ENCODE data around the gene LBR. TPM values are rescaled to one million over a fixed set of nuclear protein-coding genes. Genes with fewer than 3 reads are reported as not detected.

The LBR gene
- total RNA-seq, 1 experiment from 2014 or later = 60.9 TPM

DNA sequence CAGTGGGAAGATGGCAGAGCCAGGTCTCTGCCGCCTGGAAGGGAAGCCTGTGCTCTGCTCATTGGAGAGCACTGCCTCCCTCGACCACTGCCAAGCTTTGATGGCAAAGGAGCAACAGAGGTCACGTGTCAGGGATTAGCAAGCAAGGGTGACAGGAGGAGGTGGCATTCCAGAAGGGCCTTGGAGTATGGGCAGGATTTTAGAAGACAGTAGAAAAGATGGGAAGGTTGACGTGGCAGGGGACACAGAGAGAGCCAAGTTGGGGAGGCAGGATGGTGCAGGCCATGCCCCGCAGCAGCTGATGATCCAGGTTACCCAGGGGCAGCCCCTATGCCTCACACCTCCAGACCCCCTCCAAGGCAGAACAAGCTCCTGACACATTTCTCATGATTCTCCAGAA lies 21.9 kb upstream of the LBR start:
- Mint-ChIP-seq H3K9me3 (no peaks in the 10 kb centered on the region; a peak in 1 of 5 replicates), H3K27ac (no peak overlapping the region; a peak in 1 of 7 replicates), H3K4me3 (peak overlapping the region in 1 of 2 experiments; percentile 7; a peak in 1 of 5 replicates), H3K27me3 (ENCODE audit: low read depth) (peaks cover 14% of the 10 kb centered on the region), H3K36me3 (ENCODE audit: insufficient read depth in 1 of 3, low read depth in 3 of 3) (no peaks in the 10 kb centered on the region), H3K4me1 (peaks cover 27 to 30% of the 10 kb centered on the region in 2 experiments)
- no peak overlapping the region for H2AK5ac ChIP-seq (ENCODE audit: insufficient read length, low read length)
- H2BK120ac ChIP-seq (ENCODE audit: low read depth, low read length, poor library complexity, severe bottlenecking) = no peak overlapping the region
- no peaks in the 10 kb centered on the region for H3K23me2 ChIP-seq (ENCODE audit: insufficient read length, low read depth, low read length, poor library complexity, severe bottlenecking)
- no peaks in the 10 kb centered on the region for H3K27me3 ChIP-seq (ENCODE audit: insufficient read depth, low read length)
- H3K79me2 ChIP-seq (ENCODE audit: insufficient read depth, low read length) = no peaks in the 10 kb centered on the region
- no peak overlapping the region for H3K23ac ChIP-seq (ENCODE audit: insufficient read length, low read depth, low read length)
- H3K18ac ChIP-seq (ENCODE audit: insufficient read length, low read depth, low read length) = no peak overlapping the region
- no peak overlapping the region for H3K4me2 ChIP-seq (ENCODE audit: insufficient read depth, insufficient read length, low read length)
- no peak overlapping the region for H4K8ac ChIP-seq (replicated peaks; ENCODE audit: insufficient read length, low read depth, low read length)
- no peak overlapping the region for H4K5ac ChIP-seq (ENCODE audit: insufficient read length, low read depth, low read length)
- H3K4me1 ChIP-seq (ENCODE audit: insufficient read depth, low read length) = peaks cover 8% of the 10 kb centered on the region; the same call in 1 of the 2 replicates
- no peak overlapping the region for H3K9ac ChIP-seq (ENCODE audit: extremely low read depth, insufficient read length, low read length)
- H3K4ac ChIP-seq (ENCODE audit: low read depth, low read length) = no peak overlapping the region
- no peak overlapping the region for H2BK12ac ChIP-seq (ENCODE audit: insufficient read length, low read depth, low read length)
- no peak overlapping the region for H3T11ph ChIP-seq (ENCODE audit: low read length)
- H2BK20ac ChIP-seq (ENCODE audit: low read depth, low read length, poor library complexity, severe bottlenecking) = no peak overlapping the region
- H3K56ac ChIP-seq (ENCODE audit: insufficient read length, low read depth, low read length) = no peak overlapping the region
- no peak overlapping the region for H3K27ac ChIP-seq (ENCODE audit: insufficient read length, low read depth, low read length)
- H3K79me1 ChIP-seq (ENCODE audit: insufficient read depth, low read depth, low read length, poor library complexity, severe bottlenecking) = no peaks in the 10 kb centered on the region
- no peak overlapping the region for H2BK5ac ChIP-seq (ENCODE audit: insufficient read length, low read length)
- H4K91ac ChIP-seq (ENCODE audit: insufficient read length, low read depth, low read length) = no peak overlapping the region
- no peaks in the 10 kb centered on the region for H3K9me3 ChIP-seq (ENCODE audit: control insufficient read depth, low read depth, low read length)
- no CpG with 5 or more reads among the region's 5 CpGs for WGBS (ENCODE audit: extremely low coverage, insufficient read length, low lambda C conversion rate)
- H4K20me1 ChIP-seq (ENCODE audit: control insufficient read depth, insufficient read depth, insufficient read length) = no peaks in the 10 kb centered on the region
- H2AFZ ChIP-seq (ENCODE audit: low read length) = no peak overlapping the region
- TF ChIP-seq, protein P1, sequence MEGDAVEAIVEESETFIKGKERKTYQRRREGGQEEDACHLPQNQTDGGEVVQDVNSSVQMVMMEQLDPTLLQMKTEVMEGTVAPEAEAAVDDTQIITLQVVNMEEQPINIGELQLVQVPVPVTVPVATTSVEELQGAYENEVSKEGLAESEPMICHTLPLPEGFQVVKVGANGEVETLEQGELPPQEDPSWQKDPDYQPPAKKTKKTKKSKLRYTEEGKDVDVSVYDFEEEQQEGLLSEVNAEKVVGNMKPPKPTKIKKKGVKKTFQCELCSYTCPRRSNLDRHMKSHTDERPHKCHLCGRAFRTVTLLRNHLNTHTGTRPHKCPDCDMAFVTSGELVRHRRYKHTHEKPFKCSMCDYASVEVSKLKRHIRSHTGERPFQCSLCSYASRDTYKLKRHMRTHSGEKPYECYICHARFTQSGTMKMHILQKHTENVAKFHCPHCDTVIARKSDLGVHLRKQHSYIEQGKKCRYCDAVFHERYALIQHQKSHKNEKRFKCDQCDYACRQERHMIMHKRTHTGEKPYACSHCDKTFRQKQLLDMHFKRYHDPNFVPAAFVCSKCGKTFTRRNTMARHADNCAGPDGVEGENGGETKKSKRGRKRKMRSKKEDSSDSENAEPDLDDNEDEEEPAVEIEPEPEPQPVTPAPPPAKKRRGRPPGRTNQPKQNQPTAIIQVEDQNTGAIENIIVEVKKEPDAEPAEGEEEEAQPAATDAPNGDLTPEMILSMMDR (conservative IDR thresholded peaks at IDR 0.05) = no peak
- H2BK15ac ChIP-seq (ENCODE audit: low read depth, low read length) = no peak overlapping the region
- peak overlapping the region; percentile 58; the same call in 1 of the 2 replicates for H3K14ac ChIP-seq (ENCODE audit: insufficient read depth, low read length)
- DNase-seq = no peak
